ENCODE data around the gene TACC3. TPM values are rescaled to one million over a fixed set of nuclear protein-coding genes. Genes with fewer than 3 reads are reported as not detected.
A peak's percentile ranks its signal among the peaks of the same experiment; 100 is the strongest.

TACC3 gene
- total RNA-seq, 2 donors from 2014 or later: 195 to 295 TPM

- Mint-ChIP-seq H3K36me3 (peaks cover 0 to 6% of the 10 kb centered on the region in 2 donors), H3K27ac (no peak overlapping the region), H3K9me3 (no peaks in the 10 kb centered on the region)
- no peak for DNase-seq (ENCODE audit: low spot score in 2 of 2)
- ATAC-seq: no peak
Measured at GRCh38 chr4:1747603-1747967, 26.3 kb downstream of the TACC3 start.

- H3K27ac Mint-ChIP-seq: no peak overlapping the region
- peaks cover 0 to 6% of the 10 kb centered on the region in 2 donors for H3K36me3 Mint-ChIP-seq
- peak; percentile 19 to 67 for ATAC-seq
- H3K9me3 Mint-ChIP-seq: no peaks in the 10 kb centered on the region
- peak; percentile 76 to 95 for DNase-seq (ENCODE audit: low spot score in 2 of 2)
Measured at GRCh38 chr4:1748465-1748995, 27.2 kb downstream of the TACC3 start.

- Mint-ChIP-seq H3K9me3 (no peaks in the 10 kb centered on the region), H3K27ac (no peak overlapping the region), H3K36me3 (peaks cover 0 to 2% of the 10 kb centered on the region in 2 donors)
- ATAC-seq: no peak
- no peak for DNase-seq (ENCODE audit: low spot score in 2 of 2)
Measured at GRCh38 chr4:1749370-1749769, 28.0 kb downstream of the TACC3 start.

DNA sequence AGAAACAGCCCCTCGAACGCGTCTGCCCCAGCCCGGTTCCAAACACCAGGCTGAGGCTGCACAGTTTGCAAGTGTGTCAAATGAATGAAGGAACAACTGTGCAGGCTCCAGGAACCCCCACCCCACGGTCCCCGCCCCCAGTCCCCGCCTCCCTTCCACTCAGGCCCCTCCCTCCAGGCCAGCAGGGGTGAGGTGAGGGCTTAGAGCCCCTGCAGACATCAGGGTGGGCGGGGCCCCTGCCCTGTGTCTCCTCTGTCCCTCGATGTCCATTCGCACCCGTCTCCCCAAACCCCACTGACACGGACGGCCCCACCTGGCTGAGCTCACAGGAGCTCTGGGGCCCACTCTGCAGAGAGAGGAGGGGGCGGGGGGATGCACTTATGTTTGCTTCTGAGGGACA, 28.5 kb downstream of the TACC3 start:
- Mint-ChIP-seq H3K9me3 (no peaks in the 10 kb centered on the region), H3K36me3 (no peaks in the 10 kb centered on the region), H3K27ac (no peak overlapping the region)
- ATAC-seq (no peak), DNase-seq (ENCODE audit: low spot score in 2 of 2) (no peak)

GRCh38 chr4:1750381-1751154, 29.2 kb downstream of the TACC3 start:
- no peak for DNase-seq (ENCODE audit: low spot score in 2 of 2)
- ATAC-seq: no peak
- Mint-ChIP-seq H3K9me3 (no peaks in the 10 kb centered on the region), H3K36me3 (no peaks in the 10 kb centered on the region), H3K27ac (no peak overlapping the region)

DNA sequence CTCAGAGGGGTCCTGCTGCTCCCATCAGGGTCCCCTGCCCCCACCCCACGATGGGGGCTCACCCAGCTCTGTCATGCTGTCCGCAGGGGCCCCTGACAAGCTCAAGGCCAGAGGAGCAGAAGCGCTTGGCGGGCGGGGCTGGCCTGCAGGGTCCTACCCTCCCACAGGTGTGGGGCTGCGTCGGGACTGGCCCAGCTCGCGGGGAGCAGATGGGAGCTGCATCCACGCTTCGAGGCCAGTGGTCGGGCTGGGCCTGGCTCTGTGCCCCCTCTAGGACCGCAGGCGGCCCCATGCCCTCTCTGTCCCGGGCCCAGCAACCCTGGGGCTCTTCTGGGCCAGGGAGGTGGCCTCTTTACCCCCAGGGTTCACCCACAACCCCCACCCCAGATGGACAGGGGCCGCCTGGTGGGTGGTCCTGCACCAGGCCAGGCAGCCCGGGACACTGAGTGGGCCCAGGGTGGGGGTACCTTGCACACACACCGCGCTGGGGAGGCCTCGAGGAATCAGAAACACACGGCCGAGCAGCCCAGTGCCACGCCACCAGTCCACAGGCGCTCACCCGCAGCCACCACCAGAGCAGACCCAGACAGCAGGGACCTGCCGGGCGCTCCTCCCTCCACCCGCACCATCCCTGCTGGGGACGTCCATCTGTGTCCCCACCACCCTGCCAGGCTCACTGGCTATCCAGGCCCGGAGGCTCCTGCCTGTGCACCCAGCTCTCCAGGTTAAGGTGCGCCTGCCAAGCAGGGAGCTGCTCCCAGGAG, 30.0 kb downstream of the TACC3 start:
- no peaks in the 10 kb centered on the region for H3K36me3 Mint-ChIP-seq
- DNase-seq (ENCODE audit: low spot score in 2 of 2) (no peak), ATAC-seq (no peak)
- H3K9me3 Mint-ChIP-seq: no peaks in the 10 kb centered on the region
- H3K27ac Mint-ChIP-seq: no peak overlapping the region

DNA sequence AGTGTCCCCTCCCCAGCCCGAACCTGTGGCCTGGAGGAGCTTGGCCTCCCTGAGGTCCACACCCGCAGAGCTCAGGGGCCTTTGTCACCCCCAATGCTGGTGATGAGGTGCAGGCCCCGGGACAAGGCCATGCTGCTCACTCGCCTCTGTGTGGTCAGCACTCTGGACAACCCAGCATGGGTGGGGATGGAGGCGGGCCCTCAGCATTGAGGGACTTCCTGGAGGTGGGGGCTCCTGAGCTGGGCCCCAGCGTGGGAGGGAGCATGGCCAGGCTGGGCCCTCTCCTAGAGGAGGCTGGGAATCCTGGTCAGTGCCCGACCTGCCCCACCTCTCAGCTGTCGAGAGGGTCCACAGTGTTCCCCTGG, 30.6 kb downstream of the TACC3 start:
- DNase-seq (ENCODE audit: low spot score in 2 of 2) (no peak), ATAC-seq (no peak)
- no peaks in the 10 kb centered on the region for H3K36me3 Mint-ChIP-seq
- no peaks in the 10 kb centered on the region for H3K9me3 Mint-ChIP-seq
- no peak overlapping the region for H3K27ac Mint-ChIP-seq

DNA sequence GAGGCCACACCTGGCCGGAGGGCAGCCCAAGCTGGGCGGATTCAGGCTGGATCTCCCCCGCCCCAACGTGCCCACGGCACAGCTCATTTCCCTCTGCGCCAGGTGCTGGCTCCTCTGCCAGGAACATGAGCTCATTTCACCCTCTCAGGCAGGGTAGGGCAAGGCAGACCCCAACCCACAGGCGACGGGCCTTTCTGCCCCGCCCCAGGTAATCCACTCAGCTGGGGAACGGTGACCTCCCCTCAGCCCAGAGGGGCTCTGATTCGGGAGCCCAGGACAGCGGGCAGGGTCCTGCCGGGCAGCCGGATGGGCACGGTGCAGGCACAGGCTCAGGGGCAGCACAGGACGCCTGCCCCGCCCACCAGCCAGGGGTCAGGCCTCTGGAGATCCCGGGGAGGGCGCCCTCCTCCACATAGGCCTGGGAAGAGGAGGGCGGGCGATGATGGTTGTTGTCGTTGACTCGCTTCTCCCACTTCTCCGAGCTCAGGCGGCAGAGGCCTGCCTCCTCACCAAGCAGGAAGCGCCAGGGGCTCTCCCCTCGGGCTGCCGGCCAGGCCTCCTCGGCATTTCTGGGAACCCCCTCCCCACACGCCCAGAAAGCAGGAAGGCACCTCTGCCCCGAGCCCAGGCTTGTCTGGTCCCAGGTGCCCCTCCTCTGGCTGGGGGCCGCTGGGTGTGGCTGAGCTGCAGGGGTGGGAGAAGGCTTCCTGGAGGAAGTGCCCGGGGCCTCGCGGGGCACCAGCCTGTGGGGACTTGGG, 31.1 kb downstream of the TACC3 start:
- H3K36me3 Mint-ChIP-seq: no peaks in the 10 kb centered on the region
- no peak overlapping the region for H3K27ac Mint-ChIP-seq
- DNase-seq (ENCODE audit: low spot score in 2 of 2): peak; percentile 61 to 83
- peak; percentile 29 to 85 for ATAC-seq
- no peaks in the 10 kb centered on the region for H3K9me3 Mint-ChIP-seq

DNA sequence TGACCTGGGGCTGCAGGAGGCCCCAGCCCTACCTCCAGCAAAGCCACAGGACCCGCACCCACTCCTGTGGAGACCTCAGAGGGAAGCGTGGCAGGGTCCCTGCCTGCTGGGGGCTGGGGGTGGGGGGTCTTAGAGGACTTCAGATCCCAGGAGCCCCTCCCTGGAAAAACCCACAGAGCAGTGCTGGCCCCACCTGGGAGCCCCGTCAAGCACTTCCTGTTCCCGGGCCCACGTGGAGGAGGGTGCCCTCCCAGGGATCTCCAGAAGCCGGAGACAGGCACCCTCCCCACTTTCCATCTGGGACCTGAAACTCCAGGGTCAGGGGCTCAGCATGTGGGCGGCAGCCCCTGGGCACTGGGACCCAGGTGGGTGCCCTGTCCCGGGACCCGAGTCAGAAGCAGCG, 32.0 kb downstream of the TACC3 start:
- no peak for DNase-seq (ENCODE audit: low spot score in 2 of 2)
- no peaks in the 10 kb centered on the region for H3K9me3 Mint-ChIP-seq
- H3K27ac Mint-ChIP-seq: peak overlapping the region in 1 of 2 donors; percentile 22
- ATAC-seq: no peak
- H3K36me3 Mint-ChIP-seq: no peaks in the 10 kb centered on the region

DNA sequence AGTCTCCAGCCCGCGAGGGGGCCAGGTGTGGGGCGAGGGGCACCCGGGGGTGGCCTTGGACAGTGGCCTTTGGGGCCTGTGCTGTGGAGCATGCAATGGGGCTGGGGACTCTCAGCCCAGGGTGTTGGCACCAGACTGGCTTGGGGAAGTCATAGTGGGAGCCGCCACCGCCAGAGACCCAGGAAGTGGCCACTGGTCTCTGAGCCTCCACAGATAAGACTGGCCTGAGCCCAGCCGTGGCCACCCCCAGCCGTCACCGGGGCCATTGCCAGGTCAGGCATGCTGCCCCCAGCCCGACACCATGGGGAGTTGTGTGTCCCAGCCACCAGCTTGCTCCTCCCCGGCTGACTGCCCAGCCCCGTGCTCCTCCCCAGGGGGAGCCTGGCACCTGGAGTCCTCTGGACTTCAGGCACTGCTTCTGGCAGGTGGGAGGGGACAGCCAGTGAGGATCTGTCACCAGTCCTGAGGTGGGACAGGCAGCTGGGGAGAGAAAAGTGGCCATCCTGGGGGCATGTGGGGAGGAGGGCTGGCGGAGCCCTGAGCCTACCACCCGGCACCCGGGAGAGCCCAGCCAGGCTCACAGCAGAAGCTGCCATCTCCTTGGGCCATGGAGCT, 32.5 kb downstream of the TACC3 start:
- no peaks in the 10 kb centered on the region for H3K36me3 Mint-ChIP-seq
- H3K9me3 Mint-ChIP-seq: no peaks in the 10 kb centered on the region
- no peak for DNase-seq (ENCODE audit: low spot score in 2 of 2)
- H3K27ac Mint-ChIP-seq: peak overlapping the region in 1 of 2 donors; percentile 57
- ATAC-seq: no peak

DNA sequence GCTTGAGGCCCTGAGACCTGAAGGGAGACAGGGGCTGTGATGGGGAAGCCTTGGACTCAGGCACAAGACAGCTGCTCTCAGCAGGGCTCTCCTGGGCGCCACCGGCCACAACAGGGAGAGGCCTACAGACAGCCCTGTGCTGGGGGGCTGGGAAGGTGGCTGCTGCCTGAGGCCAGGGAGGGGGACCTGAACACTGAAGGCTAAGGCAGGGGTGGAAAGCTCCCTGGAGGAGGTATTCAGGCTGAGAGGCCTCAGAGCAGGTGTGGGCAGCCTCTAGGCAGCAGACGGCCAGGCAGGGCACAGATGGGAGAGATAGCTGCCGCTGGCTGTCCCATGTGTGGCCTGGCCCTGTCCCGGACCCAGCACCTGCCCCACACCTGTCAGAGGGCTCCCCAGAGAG, 33.0 kb downstream of the TACC3 start:
- no peaks in the 10 kb centered on the region for H3K36me3 Mint-ChIP-seq
- DNase-seq (ENCODE audit: low spot score in 2 of 2): no peak
- H3K27ac Mint-ChIP-seq: peak overlapping the region in 1 of 2 donors; percentile 57
- no peaks in the 10 kb centered on the region for H3K9me3 Mint-ChIP-seq
- ATAC-seq: no peak

GRCh38 chr4:1755297-1755696, 34.0 kb downstream of the TACC3 start:
- H3K9me3 Mint-ChIP-seq: no peaks in the 10 kb centered on the region

GRCh38 chr4:1756079-1756478, 34.8 kb downstream of the TACC3 start:
- no peaks in the 10 kb centered on the region for H3K36me3 Mint-ChIP-seq
- no peak for ATAC-seq
- H3K9me3 Mint-ChIP-seq: no peaks in the 10 kb centered on the region

More at GRCh38 chr4:1755297-1755696, 34.0 kb downstream of the TACC3 start:
- ATAC-seq (no peak), DNase-seq (ENCODE audit: low spot score in 2 of 2) (no peak)
- no peaks in the 10 kb centered on the region for H3K36me3 Mint-ChIP-seq
- H3K27ac Mint-ChIP-seq: no peak overlapping the region

GRCh38 chr4:1756893-1757779, 35.8 kb downstream of the TACC3 start:
- Mint-ChIP-seq H3K36me3 (no peaks in the 10 kb centered on the region), H3K9me3 (no peaks in the 10 kb centered on the region), H3K27ac (no peak overlapping the region)
- ATAC-seq (no peak), DNase-seq (ENCODE audit: low spot score in 2 of 2) (no peak)

More at GRCh38 chr4:1756079-1756478, 34.8 kb downstream of the TACC3 start:
- H3K27ac Mint-ChIP-seq: peak overlapping the region in 1 of 2 donors; percentile 57
- DNase-seq (ENCODE audit: low spot score in 2 of 2): no peak

DNA sequence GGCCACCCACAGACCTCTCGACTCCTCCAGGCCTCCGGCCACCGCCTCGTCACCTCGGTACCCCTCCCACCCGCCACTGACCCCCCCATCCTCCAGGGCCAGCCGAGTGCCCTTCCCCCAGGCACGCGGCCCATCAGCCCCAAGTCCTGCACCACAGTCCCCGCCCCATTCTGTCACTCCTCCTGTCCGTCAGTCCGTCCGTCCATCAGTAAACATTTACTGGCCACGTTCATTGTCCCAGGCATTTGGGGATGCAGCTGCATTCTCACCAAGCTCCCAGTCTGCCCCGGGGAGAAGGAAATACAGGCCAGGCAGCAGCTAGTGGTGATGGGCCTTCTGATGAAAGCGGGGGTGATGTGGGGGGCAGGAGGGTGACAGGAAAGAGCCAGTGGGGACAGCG, 36.5 kb downstream of the TACC3 start:
- H3K9me3 Mint-ChIP-seq: no peaks in the 10 kb centered on the region
- no peak for DNase-seq (ENCODE audit: low spot score in 2 of 2)
- no peak overlapping the region for H3K27ac Mint-ChIP-seq
- no peak for ATAC-seq
- H3K36me3 Mint-ChIP-seq: no peaks in the 10 kb centered on the region

Measured in activated naive CD4-positive, alpha-beta T cell treated with anti-CD3 and anti-CD28 coated beads, Interleukin-2, amount 50 U/mL, for 72 hours (primary cell).